GM12872 (cell line): ENCODE results near the gene ADGRG2.

Experiments used
- TF ChIP-seq, protein P1 (sequence below): IDR thresholded peaks from 3 replicates; pipeline ENCODE4 v1.5.1; 2011; ENCODE audit warnings: low read depth, mild to moderate bottlenecking, low read length, moderate library complexity; ENCODE audit not compliant: insufficient read depth

The ADGRG2 gene

DNA sequence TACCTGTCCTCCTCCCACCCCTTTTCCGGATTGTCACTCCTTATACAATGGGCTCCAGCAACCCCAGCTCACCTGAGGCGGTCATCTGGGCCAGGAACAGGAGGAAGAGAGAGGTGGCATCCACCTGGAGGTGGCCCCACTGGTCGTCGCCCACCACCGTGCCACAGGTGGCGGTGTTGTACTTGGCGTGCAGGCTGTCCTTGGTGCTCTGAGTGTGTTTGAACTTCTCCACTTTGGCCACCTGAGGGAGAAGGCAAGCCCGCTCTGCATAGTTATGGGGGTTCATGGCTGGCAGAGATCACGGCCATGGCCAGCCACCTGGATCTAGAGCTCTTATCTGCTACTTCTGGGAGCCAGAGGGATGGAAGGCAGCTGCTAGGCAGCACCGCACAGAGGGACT lies 171.2 kb downstream of the ADGRG2 start:
- TF ChIP-seq, protein P1, sequence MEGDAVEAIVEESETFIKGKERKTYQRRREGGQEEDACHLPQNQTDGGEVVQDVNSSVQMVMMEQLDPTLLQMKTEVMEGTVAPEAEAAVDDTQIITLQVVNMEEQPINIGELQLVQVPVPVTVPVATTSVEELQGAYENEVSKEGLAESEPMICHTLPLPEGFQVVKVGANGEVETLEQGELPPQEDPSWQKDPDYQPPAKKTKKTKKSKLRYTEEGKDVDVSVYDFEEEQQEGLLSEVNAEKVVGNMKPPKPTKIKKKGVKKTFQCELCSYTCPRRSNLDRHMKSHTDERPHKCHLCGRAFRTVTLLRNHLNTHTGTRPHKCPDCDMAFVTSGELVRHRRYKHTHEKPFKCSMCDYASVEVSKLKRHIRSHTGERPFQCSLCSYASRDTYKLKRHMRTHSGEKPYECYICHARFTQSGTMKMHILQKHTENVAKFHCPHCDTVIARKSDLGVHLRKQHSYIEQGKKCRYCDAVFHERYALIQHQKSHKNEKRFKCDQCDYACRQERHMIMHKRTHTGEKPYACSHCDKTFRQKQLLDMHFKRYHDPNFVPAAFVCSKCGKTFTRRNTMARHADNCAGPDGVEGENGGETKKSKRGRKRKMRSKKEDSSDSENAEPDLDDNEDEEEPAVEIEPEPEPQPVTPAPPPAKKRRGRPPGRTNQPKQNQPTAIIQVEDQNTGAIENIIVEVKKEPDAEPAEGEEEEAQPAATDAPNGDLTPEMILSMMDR = no peak

DNA sequence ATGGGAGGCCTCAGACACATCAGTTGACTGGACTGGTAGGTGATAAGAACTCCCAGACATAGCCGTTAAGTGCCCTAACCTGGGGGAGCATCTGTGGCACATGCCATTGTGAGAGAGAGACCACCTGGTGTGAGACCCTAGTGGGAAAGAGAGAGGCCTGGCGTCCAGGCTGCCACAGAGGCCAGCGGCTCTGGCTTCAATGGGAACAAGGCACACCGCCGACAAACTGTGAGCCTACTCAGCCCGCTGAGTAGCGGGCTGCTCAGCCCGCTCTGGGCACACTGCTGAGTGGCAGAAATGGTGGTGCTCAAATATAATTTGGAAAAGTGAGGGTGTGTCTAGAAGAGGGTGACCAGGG lies 172.3 kb downstream of the ADGRG2 start:
- TF ChIP-seq, protein P1 = no peak

DNA sequence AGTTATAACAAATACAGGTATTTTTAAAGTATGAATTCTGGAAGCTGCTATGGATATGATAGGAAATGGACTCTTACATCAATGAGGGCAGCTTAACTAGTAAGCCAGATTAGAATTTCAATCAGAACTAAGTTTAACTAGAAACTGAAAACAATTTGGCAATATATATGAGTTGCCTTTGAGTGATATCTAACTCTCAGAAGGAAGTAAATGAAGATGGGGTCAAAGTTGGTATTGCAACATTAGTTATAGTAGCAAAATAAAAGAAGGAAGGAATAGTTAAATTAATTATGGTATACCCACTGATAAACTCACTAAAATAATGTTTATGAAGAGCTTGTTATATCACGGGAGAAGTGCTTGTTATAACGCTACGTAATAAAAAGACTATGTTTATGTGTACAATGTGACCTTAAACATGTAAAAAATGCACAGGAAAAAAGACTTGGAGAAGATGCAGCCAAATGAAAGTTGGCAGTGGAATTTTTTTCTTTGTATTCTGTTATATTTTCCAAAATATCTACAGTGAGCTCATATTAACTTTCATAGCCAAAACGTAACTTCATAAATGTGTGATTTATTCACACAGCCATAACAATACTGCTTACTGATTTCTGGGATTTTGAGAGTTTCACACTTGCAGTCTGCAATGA lies 172.9 kb downstream of the ADGRG2 start:
- TF ChIP-seq, protein P1 = no peak

DNA sequence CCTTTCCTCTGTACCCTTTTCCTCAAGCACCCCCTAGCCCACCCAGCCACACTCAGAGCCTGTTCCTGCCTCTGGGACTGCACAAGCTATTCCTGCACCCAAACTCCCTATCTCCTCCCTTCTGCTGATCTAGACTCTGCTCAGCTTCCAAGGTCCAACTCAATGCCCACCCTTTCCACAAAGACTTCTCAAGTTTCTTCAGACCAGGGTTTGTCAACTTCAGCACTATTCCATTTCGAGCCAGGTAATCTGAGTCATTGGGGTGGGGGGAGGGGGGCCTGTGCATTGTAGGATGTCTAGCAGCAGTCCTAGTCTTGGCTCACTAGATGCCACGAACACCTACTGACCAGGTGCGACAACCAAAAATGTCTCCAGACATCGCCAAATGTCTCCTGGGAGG lies 175.7 kb downstream of the ADGRG2 start:
- TF ChIP-seq, protein P1 = no peak

DNA sequence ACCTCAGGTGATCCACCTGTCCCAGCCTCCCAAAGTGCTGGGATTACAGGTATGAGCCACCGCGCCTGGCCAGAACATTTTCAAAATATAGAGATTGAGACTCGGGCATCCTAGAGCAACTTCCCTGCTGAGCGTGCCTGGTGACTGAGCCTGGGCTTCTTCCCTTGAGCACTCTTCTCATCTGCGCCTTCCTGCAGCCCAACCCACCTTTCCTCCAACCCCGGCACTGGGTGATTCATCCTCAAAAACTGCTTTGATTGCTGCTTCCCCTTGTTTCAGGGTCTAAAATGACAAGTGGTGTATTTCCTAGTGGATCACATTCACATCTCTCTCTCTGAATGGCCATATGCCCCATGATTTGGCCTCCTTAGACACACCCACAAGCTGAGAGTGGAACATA lies 176.1 kb downstream of the ADGRG2 start:
- TF ChIP-seq, protein P1 = no peak

DNA sequence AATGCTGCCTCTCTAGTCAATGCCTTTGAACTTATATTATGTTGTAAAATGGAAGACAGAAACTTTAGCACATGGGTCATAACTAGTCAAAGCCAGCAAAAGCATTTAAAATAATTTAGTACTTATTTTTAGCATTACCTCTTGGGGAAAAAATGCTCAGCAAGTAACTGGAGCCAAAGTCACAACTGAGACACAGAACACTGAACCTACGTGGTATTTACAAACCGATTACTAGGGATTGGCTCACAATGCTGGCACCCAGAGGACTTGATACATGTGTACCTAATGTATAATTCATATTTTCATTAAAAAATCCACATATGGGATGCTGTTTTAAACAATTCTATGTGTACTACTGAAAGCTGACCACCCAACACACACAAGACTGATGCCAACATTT lies 176.8 kb downstream of the ADGRG2 start:
- TF ChIP-seq, protein P1 = no peak

DNA sequence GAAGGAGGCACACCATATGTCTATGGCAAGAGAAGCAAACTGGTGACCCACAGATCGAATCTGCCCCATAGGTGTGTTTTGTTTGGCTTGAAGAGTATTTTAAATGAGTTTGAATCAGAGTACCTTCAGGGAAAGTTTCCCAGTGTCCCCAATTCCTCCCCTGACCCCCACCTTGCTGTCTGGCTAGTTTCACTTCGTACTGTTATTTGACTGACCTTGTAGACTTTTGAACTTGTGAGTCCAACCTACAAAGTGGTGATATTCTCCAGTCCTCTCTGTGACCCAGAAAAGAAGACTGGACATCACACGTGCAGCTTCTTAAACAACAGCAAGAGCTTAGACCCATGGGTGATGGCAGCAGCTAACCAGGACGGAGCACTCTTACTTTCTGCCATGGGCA lies 177.8 kb downstream of the ADGRG2 start:
- TF ChIP-seq, protein P1 = no peak
